K562 (cell line): ENCODE results near the gene ZC3H13. TPM values are rescaled to one million over a fixed set of nuclear protein-coding genes. Genes with fewer than 3 reads are reported as not detected.

Source experiments
- BRF1 ChIP-seq: IDR thresholded peaks from 3 replicates; pipeline ENCODE4 v1.6.1; 2011; ENCODE audit warnings: borderline replicate concordance, mild to moderate bottlenecking; ENCODE audit not compliant: insufficient read length; ENCODE audit errors: extremely low read depth
- ESRRA ChIP-seq: fragments of 450-650 bp; IDR thresholded peaks from 2 replicates; pipeline ENCODE4 v1.6.1; 2014; ENCODE audit warnings: low read depth, mild to moderate bottlenecking, moderate library complexity, borderline replicate concordance
- HCFC1 ChIP-seq: IDR thresholded peaks from 2 replicates; pipeline ENCODE4 v1.6.1; 2012; ENCODE audit warnings: low read depth, low read length, improper control_type of control experiment
- HSF4 ChIP-seq: fragments of 250-450 bp; sonication (Bioruptor Pico); IDR thresholded peaks from 2 replicates; pipeline ENCODE4 v2.1.2; 2022; ENCODE audit warnings: mild to moderate bottlenecking, moderate library complexity, borderline replicate concordance
- KDM2B ChIP-seq: fragments of 250-450 bp; sonication (Bioruptor Pico); IDR thresholded peaks from 2 replicates; pipeline ENCODE4 v1.8.0; 2021; ENCODE audit warnings: mild to moderate bottlenecking, moderate library complexity
- NR2C2 ChIP-seq, 2 experiments: fragments of 200-800 bp in 1 of 2; sonication (Bioruptor generic) in 1 of 2; sonication (generic) in 1 of 2; formaldehyde crosslinking in 1 of 2; IDR thresholded peaks; 2 replicates each; pipeline versions ENCODE4 v1.6.1 to v1.8.0; 2016 to 2022; ENCODE audit warnings: mild to moderate bottlenecking in 1 of 2, missing compliant biosample characterization in 1 of 2, missing genetic modification characterization in 1 of 2, missing genetic modification reagents in 1 of 2
- RAD21 ChIP-seq, 2 experiments: fragments of 250-450 bp in 1 of 2; fragments of 450-650 bp in 1 of 2; sonication (Bioruptor Pico) in 1 of 2; formaldehyde crosslinking in 1 of 2; IDR thresholded peaks in 1 of 2; conservative IDR thresholded peaks in 1 of 2; 2 replicates each; pipeline versions ENCODE4 v1.4.0 to v1.8.0; 2020 to 2022; ENCODE audit warnings: mild to moderate bottlenecking in 2 of 2, moderate library complexity in 1 of 2
- RBM17 ChIP-seq: fragments of 200-400 bp; formaldehyde crosslinking; IDR thresholded peaks from 2 replicates; pipeline ENCODE4 v1.6.1; 2017; ENCODE audit warnings: low read depth, mild to moderate bottlenecking, low read length, borderline replicate concordance
- SAP30 ChIP-seq: fragments of 200-600 bp; sonication (generic); IDR thresholded peaks from 2 replicates; pipeline ENCODE4 v1.6.1; 2012; ENCODE audit warnings: borderline replicate concordance, low read depth, mild to moderate bottlenecking, moderate library complexity, low read length, control low read depth, inconsistent platforms; ENCODE audit not compliant: insufficient read depth, poor library complexity, severe bottlenecking
- SMAD1 ChIP-seq: fragments of 150-350 bp; IDR thresholded peaks from 2 replicates; pipeline ENCODE4 v1.6.1; 2014; ENCODE audit warnings: low read length, low read depth; ENCODE audit not compliant: partially characterized antibody
- SMARCA4 ChIP-seq: fragments of 450-650 bp; IDR thresholded peaks from 2 replicates; pipeline ENCODE4 v1.6.1; 2016
- SP1 ChIP-seq: sonication (generic); formaldehyde crosslinking; IDR thresholded peaks from 2 replicates; pipeline ENCODE4 v1.8.1; 2022; ENCODE audit warnings: mild to moderate bottlenecking, missing genetic modification reagents
- TCF3 ChIP-seq: sonication (generic); formaldehyde crosslinking; IDR thresholded peaks from 2 replicates; pipeline ENCODE4 v1.4.0; 2020; ENCODE audit warnings: mild to moderate bottlenecking, missing genetic modification reagents
- ZFPM2 ChIP-seq: fragments of 250-450 bp; sonication (Bioruptor Pico); IDR thresholded peaks from 2 replicates; pipeline ENCODE4 v1.5.1; 2022; ENCODE audit warnings: mild to moderate bottlenecking
- polyA plus RNA-seq, 8 experiments: library from polyadenylated mRNA; depleted of rRNA in 4 of 8; stranded (reverse) in 5 of 8; unstranded in 3 of 8; fragments of >200 nt; fragmentation: Nextera tagmentation in 2 of 8; fragmentation: Illumina TruSeq in 1 of 8; extraction: Ambion mirVana in 2 of 8; extraction: Trizol in 1 of 8; gene quantifications; 2 replicates each; pipeline versions ENCODE4 v1.2.1 to v1.2.3, GENCODE V29; 2011 to 2014; ENCODE audit warnings: inconsistent platforms in 1 of 8, missing spikeins in 1 of 8
- total RNA-seq, 7 experiments: library from RNA; depleted of rRNA in 6 of 7; stranded (reverse); fragments of >200 nt in 6 of 7; fragmentation: Illumina TruSeq in 2 of 7; extraction: Trizol in 2 of 7; gene quantifications; 2 replicates each; pipeline versions ENCODE4 v1.2.1 to v1.2.3, GENCODE V29; 2011 to 2021; ENCODE audit warnings: low replicate concordance in 1 of 7
- TF ChIP-seq, protein P1 (sequence below): sonication (generic); formaldehyde crosslinking; IDR thresholded peaks from 2 replicates; pipeline ENCODE4 v1.4.0; 2020; ENCODE audit warnings: mild to moderate bottlenecking, missing genetic modification reagents
- TF ChIP-seq, protein P2 (sequence below): fragments of 450-650 bp; formaldehyde crosslinking; IDR thresholded peaks from 2 replicates; pipeline ENCODE4 v1.4.0; 2022; ENCODE audit warnings: missing genetic modification characterization

ZC3H13 gene
- total and polyA plus RNA-seq, 9 of the 15 experiments (the other 6 are each of a cell fraction or from before 2014, with no cell fraction given), result 4.9 to 27.6 (median 12.1) TPM

- TF ChIP-seq SAP30, result peak; percentile 63
- TF ChIP-seq ZFPM2 (CRISPR knock-in tag), result no peak
- TF ChIP-seq SP1 (CRISPR knock-in tag), result peak; percentile 52; the same call in 1 of the 2 replicates
- TF ChIP-seq ESRRA, result no peak
- TF ChIP-seq SMARCA4, result no peak
- TF ChIP-seq RAD21 (CRISPR knock-in tag; conservative IDR thresholded peaks at IDR 0.05 in 1 of 2, IDR thresholded peaks at IDR 0.05 in 1 of 2), result no peak
- no peak for TF ChIP-seq TCF3 (CRISPR knock-in tag)
- no peak for TF ChIP-seq BRF1
- TF ChIP-seq, protein P1, sequence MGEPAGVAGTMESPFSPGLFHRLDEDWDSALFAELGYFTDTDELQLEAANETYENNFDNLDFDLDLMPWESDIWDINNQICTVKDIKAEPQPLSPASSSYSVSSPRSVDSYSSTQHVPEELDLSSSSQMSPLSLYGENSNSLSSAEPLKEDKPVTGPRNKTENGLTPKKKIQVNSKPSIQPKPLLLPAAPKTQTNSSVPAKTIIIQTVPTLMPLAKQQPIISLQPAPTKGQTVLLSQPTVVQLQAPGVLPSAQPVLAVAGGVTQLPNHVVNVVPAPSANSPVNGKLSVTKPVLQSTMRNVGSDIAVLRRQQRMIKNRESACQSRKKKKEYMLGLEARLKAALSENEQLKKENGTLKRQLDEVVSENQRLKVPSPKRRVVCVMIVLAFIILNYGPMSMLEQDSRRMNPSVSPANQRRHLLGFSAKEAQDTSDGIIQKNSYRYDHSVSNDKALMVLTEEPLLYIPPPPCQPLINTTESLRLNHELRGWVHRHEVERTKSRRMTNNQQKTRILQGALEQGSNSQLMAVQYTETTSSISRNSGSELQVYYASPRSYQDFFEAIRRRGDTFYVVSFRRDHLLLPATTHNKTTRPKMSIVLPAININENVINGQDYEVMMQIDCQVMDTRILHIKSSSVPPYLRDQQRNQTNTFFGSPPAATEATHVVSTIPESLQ (CRISPR knock-in tag), result no peak
- TF ChIP-seq HSF4 (CRISPR knock-in tag), result no peak
- TF ChIP-seq SMAD1, result peak; percentile 30
- TF ChIP-seq KDM2B (CRISPR knock-in tag), result no peak
- peak; percentile 79 for TF ChIP-seq HCFC1
- TF ChIP-seq NR2C2 (CRISPR knock-in tag; IDR thresholded peaks at IDR 0.05), result no peak
- peak; percentile 75; the same call in 1 of the 2 replicates for TF ChIP-seq NR2C2 (tag; IDR thresholded peaks at IDR 0.05)
- TF ChIP-seq, protein P2, sequence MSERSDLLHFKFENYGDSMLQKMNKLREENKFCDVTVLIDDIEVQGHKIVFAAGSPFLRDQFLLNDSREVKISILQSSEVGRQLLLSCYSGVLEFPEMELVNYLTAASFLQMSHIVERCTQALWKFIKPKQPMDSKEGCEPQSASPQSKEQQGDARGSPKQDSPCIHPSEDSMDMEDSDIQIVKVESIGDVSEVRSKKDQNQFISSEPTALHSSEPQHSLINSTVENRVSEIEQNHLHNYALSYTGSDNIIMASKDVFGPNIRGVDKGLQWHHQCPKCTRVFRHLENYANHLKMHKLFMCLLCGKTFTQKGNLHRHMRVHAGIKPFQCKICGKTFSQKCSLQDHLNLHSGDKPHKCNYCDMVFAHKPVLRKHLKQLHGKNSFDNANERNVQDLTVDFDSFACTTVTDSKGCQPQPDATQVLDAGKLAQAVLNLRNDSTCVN (CRISPR knock-in tag), result no peak
- TF ChIP-seq RBM17, result no peak
These were observed at the start of gene ZC3H13 (continued) for GRCh38 chr13:46052319-46053161.
